PC-9 (cell line): Measurements from ENCODE around the gene STX18. TPM values are rescaled to one million over a fixed set of nuclear protein-coding genes. Genes with fewer than 3 reads are reported as not detected.

Source experiments
- BruUV-seq: library from RNA; stranded (reverse); fragments of 400-500 nt; replicated peaks from 2 replicates; lab custom pipeline; 2021; lab: Mats Ljungman, UMichigan
- CTCF ChIA-PET: fragments of 300-600 bp; sonication (Branson Sonifier 250); formaldehyde crosslinking; loops from one replicate; lab custom pipeline; 2022; ENCODE audit warnings: antibody characterized with exemption; lab: Charles Lee
- POLR2A ChIA-PET: fragments of 300-600 bp; sonication (Branson Sonifier 250); formaldehyde crosslinking; loops from one replicate; lab custom pipeline; 2022; ENCODE audit warnings: antibody characterized with exemption; ENCODE audit not compliant: unreplicated experiment; lab: Charles Lee
- DNase-seq, 2 experiments: peaks; one replicate each; pipeline versions ENCODE4 v3.0.0 to v3.0.0-alpha.2; 2015 to 2022; ENCODE audit warnings: mixed read lengths in 1 of 2
- H2AFZ ChIP-seq: fragments of 200-600 bp; sonication (generic); 2 replicates; pipeline ENCODE4 v1.8.1; 2017; ENCODE audit warnings: antibody characterized with exemption
- H3F3A ChIP-seq: fragments of 200-600 bp; sonication (generic); 2 replicates; pipeline ENCODE4 v1.8.1; 2017; ENCODE audit warnings: antibody characterized with exemption, mild to moderate bottlenecking, low read depth; ENCODE audit not compliant: insufficient read depth
- H3K27ac ChIP-seq: fragments of 200-600 bp; sonication (generic); 2 replicates; pipeline ENCODE4 v1.6.1; 2016; ENCODE audit warnings: mixed run types
- H3K27me3 ChIP-seq: fragments of 200-600 bp; sonication (generic); 2 replicates; pipeline ENCODE4 v1.6.1; 2016; ENCODE audit warnings: low read depth, mixed run types; ENCODE audit not compliant: insufficient read depth
- H3K36me3 ChIP-seq: fragments of 200-600 bp; sonication (generic); 2 replicates; pipeline ENCODE4 v1.6.1; 2016; ENCODE audit warnings: low read depth, mixed run types
- H3K4me1 ChIP-seq: fragments of 200-600 bp; sonication (generic); replicated peaks from 2 replicates; pipeline ENCODE4 v1.6.1; 2016; ENCODE audit warnings: mixed run types; ENCODE audit not compliant: insufficient read depth
- H3K4me2 ChIP-seq: fragments of 200-600 bp; sonication (generic); 2 replicates; pipeline ENCODE4 v1.6.1; 2017; ENCODE audit warnings: mixed run types
- H3K4me3 ChIP-seq: fragments of 200-600 bp; sonication (generic); 2 replicates; pipeline ENCODE4 v1.6.1; 2016; ENCODE audit warnings: mixed run types
- H3K79me2 ChIP-seq: fragments of 200-600 bp; sonication (generic); 2 replicates; pipeline ENCODE4 v1.6.1; 2017; ENCODE audit warnings: low read depth, mixed run types
- H3K9me2 ChIP-seq: fragments of 200-600 bp; sonication (generic); 2 replicates; pipeline ENCODE4 v1.8.1; 2017; ENCODE audit warnings: mild to moderate bottlenecking; ENCODE audit not compliant: insufficient read depth
- H3K9me3 ChIP-seq: fragments of 200-600 bp; sonication (generic); 2 replicates; pipeline ENCODE4 v1.8.1; 2016; ENCODE audit warnings: low read depth; ENCODE audit not compliant: insufficient read depth
- H4K20me1 ChIP-seq: fragments of 200-600 bp; sonication (generic); 2 replicates; pipeline ENCODE4 v1.8.1; 2017; ENCODE audit not compliant: insufficient read depth
- EZH2 ChIP-seq: fragments of 200-600 bp; sonication (generic); IDR thresholded peaks from 2 replicates; pipeline ENCODE4 v1.8.0; 2017; ENCODE audit warnings: antibody characterized with exemption, low read depth
- intact Hi-C: fragments of 100-400 bp; cut with micrococcal nuclease; formaldehyde crosslinking; loops from one replicate; pipeline ENCODE4 v1.10.0; 2022; ENCODE audit not compliant: unreplicated experiment
- total RNA-seq: library from RNA; stranded (reverse); gene quantifications from 2 replicates; pipeline ENCODE4 v1.2.3, GENCODE V29; 2021
- TF ChIP-seq, protein P1 (sequence below): fragments of 200-600 bp; sonication (generic); conservative IDR thresholded peaks from 2 replicates; pipeline ENCODE4 v1.6.1; 2017; ENCODE audit warnings: mixed run types, antibody characterized with exemption, mild to moderate bottlenecking, moderate library complexity

Gene STX18
- total RNA-seq, 1 experiment from 2014 or later = 30.5 TPM

DNA sequence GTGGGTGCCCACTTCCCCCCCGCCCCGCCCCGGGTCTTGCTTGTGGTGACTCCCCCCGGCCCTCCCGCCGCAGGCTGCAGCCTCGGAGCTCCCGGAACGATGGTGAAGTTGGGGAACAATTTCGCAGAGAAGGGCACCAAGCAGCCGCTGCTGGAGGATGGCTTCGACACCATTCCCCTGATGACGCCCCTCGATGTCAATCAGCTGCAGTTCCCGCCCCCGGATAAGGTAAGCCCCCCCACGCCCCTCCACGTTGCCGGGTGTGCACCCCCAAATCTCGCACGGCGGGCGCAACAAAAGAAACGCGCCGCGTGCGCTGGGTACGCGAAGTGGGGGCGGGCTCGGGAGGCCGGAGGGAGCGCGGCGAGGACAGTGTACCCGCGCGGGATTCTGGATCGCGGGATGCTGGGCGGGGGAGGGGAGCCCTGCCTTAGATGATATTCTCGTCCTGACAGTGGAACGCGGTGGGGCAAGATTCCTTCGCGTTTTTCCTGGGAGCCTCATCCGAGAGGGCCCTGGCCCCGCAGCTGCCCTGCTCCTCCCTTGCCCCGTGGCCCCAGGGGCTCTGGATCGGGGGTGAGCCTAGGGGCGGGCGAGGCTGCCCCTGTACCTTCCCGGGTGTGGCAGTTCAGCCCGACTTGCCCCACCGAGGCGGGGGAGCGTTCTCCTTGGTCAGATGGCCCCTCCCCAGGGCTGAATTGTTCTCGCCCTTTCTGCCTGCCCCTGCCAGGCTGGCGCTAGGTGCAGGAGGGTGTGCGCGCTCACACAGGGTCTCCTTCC, 154.1 kb downstream of the STX18 start:
- DNase-seq = no peak
- POLR2A ChIA-PET = no interaction called here
- no peaks in the 10 kb centered on the region for H3K9me3 ChIP-seq
- TF ChIP-seq, protein P1, sequence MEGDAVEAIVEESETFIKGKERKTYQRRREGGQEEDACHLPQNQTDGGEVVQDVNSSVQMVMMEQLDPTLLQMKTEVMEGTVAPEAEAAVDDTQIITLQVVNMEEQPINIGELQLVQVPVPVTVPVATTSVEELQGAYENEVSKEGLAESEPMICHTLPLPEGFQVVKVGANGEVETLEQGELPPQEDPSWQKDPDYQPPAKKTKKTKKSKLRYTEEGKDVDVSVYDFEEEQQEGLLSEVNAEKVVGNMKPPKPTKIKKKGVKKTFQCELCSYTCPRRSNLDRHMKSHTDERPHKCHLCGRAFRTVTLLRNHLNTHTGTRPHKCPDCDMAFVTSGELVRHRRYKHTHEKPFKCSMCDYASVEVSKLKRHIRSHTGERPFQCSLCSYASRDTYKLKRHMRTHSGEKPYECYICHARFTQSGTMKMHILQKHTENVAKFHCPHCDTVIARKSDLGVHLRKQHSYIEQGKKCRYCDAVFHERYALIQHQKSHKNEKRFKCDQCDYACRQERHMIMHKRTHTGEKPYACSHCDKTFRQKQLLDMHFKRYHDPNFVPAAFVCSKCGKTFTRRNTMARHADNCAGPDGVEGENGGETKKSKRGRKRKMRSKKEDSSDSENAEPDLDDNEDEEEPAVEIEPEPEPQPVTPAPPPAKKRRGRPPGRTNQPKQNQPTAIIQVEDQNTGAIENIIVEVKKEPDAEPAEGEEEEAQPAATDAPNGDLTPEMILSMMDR = no peak
- TF ChIP-seq EZH2 = no peak
- H3F3A ChIP-seq = no peaks in the 10 kb centered on the region
- H2AFZ ChIP-seq = no peak overlapping the region
- no peak overlapping the region for H3K4me2 ChIP-seq
- H3K9me2 ChIP-seq = no peaks in the 10 kb centered on the region
- no peak overlapping the region for H3K27ac ChIP-seq
- H3K27me3 ChIP-seq = peaks cover 30% of the 10 kb centered on the region
- H3K36me3 ChIP-seq = no peaks in the 10 kb centered on the region
- H4K20me1 ChIP-seq = no peaks in the 10 kb centered on the region
- intact Hi-C loops = no loop called here
- CTCF ChIA-PET = no interaction called here
- H3K4me3 ChIP-seq = no peak overlapping the region
- no TSS peak for BruUV-seq
- no peaks in the 10 kb centered on the region for H3K4me1 ChIP-seq
- no peaks in the 10 kb centered on the region for H3K79me2 ChIP-seq

DNA sequence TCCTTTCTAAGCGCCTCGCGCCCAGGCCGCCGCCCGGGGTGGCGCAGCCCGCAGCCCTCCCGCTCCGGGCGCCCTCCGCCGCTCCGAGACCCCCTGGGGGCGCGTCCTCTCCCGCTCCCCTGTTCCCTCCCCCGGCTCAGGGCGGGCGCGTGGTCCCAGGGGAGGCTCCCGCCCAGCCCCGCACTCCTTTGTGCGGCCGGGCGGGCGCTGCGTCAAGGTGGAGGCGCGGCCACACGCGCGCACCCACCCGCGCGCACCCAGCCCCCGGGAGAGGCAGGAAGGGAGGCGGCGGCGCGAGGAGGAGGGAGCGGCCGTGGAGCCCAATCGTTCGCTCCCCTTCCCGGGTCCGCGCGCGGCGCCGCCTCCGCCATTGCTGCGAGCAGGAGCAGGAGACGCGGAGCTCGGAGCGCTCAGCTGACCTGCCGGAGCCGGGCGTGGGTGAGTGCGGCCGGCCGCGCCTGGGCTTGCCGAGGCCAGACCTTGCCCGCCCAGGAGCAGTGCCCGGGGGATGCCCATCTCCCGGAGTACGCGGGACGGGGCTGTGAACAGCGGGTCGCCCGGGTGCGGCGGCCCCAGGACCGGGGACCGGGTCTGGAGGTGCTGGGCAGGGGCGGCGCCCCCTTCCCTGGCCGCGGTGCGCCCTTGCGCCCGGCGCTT, 155.0 kb downstream of the STX18 start, which contains the start of gene NSG1:
Gene NSG1, plus strand, starts transcription at position 367 of the 657 bp plus-strand sequence. CDS start 528 bp downstream, outside the sequence.
- Histone ChIP-seq H3K9me3 (no peaks in the 10 kb centered on the region), H3K27me3 (peaks cover 30% of the 10 kb centered on the region), H3K79me2 (no peaks in the 10 kb centered on the region), H3K27ac (no peak within 1 kb of the TSS), H3K4me2 (no peak within 1 kb of the TSS), H3K4me1 (no peaks in the 10 kb centered on the region), H3K9me2 (no peaks in the 10 kb centered on the region), H4K20me1 (no peaks in the 10 kb centered on the region), H3K4me3 (no peak within 1 kb of the TSS), H2AFZ (no peak within 1 kb of the TSS), H3F3A (no peaks in the 10 kb centered on the region), H3K36me3 (no peaks in the 10 kb centered on the region)
- TF ChIP-seq EZH2 = no peak
- intact Hi-C loops = no loop called here
- BruUV-seq = no TSS peak
- POLR2A ChIA-PET = no interaction called here
- CTCF ChIA-PET = no interaction called here
- DNase-seq = no peak

DNA sequence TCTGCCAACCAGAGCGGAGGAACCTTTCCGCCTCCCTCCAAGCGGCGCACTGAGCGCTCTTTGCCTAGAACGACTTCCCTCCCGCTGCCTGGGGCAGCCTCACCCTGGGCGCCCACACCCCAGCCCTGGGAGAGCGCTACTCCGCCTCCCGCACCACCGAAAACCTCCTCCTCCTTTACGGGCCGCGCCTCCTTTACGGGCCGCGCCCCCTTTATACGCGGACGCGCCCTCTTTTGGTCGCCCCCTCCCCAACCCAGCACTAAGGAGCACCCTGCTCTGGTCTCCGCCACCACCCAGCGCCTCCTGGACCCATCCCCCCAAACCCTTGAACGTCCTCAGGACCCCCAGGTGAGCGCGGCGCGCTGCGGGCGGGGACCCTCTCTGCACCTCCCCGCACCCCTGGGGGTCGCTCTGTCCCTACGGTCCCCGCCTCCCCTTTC, 155.5 kb downstream of the STX18 start:
- H3F3A ChIP-seq = no peaks in the 10 kb centered on the region
- no peak overlapping the region for H2AFZ ChIP-seq
- H3K79me2 ChIP-seq = no peaks in the 10 kb centered on the region
- no peak overlapping the region for H3K4me3 ChIP-seq
- H3K27ac ChIP-seq = no peak overlapping the region
- BruUV-seq = no TSS peak
- POLR2A ChIA-PET = no interaction called here
- H3K9me2 ChIP-seq = no peaks in the 10 kb centered on the region
- CTCF ChIA-PET = no interaction called here
- H4K20me1 ChIP-seq = no peaks in the 10 kb centered on the region
- no peak overlapping the region for H3K4me2 ChIP-seq
- TF ChIP-seq, protein P1 = no peak
- no peak for TF ChIP-seq EZH2
- no peak for DNase-seq
- no peaks in the 10 kb centered on the region for H3K36me3 ChIP-seq
- peaks cover 27% of the 10 kb centered on the region for H3K27me3 ChIP-seq
- H3K4me1 ChIP-seq = no peaks in the 10 kb centered on the region
- intact Hi-C loops = no loop called here
- H3K9me3 ChIP-seq = no peaks in the 10 kb centered on the region
